ENCODE results near the gene PPP1CA. TPM values are rescaled to one million over a fixed set of nuclear protein-coding genes. Genes with fewer than 3 reads are reported as not detected.

PPP1CA gene
- total RNA-seq, 4 donors from 2014 or later, result 15.9 to 180 (median 77.1) TPM

DNA sequence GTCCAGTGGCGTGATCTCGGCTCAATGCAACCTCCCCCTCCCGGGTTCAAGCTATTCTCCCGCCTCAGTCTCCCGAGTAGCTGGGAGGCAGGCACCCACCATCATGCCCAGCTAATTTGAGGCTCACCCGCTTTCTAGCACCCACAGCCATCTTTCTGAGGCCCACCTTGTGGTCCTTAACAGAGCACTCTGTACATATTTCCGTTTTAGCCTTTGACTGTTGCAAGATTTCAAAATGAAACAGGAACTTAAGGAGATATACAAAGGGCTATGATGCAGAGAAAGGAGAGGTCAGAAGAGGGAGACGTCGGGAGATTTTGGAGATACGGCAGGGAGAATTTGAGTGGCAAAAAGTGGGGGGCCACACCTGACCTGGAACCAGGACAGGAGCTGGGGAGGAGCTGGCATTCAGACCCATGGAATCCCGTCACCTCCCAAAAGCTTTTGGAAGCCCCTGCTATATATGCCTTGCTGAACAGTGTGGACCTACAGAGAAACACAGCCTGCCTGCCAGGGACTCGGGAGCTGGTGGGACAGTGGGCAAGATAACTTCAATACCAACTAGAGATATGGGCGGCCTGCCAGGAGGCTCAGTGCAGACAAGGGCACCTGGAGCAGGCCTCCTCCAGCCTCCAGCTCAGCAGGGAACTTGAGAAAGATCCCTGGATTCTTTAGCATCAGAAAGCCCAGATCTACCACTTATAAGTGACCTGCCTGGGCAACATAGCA, 20.2 kb downstream of the PPP1CA start:
- H3K4me3 ChIP-seq, result no peak overlapping the region
- DNase-seq, result peak in 1 of 2 donors; percentile 23
- no peak overlapping the region for H3K27ac ChIP-seq
- no peaks in the 10 kb centered on the region for H3K36me3 ChIP-seq
- no peaks in the 10 kb centered on the region for H3K27me3 ChIP-seq
- no peaks in the 10 kb centered on the region for H3K4me1 ChIP-seq
- TF ChIP-seq POLR2A (IDR thresholded peaks at IDR 0.05), result no peak
- TF ChIP-seq, protein P1, sequence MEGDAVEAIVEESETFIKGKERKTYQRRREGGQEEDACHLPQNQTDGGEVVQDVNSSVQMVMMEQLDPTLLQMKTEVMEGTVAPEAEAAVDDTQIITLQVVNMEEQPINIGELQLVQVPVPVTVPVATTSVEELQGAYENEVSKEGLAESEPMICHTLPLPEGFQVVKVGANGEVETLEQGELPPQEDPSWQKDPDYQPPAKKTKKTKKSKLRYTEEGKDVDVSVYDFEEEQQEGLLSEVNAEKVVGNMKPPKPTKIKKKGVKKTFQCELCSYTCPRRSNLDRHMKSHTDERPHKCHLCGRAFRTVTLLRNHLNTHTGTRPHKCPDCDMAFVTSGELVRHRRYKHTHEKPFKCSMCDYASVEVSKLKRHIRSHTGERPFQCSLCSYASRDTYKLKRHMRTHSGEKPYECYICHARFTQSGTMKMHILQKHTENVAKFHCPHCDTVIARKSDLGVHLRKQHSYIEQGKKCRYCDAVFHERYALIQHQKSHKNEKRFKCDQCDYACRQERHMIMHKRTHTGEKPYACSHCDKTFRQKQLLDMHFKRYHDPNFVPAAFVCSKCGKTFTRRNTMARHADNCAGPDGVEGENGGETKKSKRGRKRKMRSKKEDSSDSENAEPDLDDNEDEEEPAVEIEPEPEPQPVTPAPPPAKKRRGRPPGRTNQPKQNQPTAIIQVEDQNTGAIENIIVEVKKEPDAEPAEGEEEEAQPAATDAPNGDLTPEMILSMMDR (IDR thresholded peaks at IDR 0.05), result no peak
- intact Hi-C loops (cut with DNase I; ENCODE audit: low total_unique reads), result loop anchor here (10.0 kb wide), 1 partner anchor 117 kb away; the partner anchor contains the start of gene GRK2
- no peaks in the 10 kb centered on the region for H3K9me3 ChIP-seq

DNA sequence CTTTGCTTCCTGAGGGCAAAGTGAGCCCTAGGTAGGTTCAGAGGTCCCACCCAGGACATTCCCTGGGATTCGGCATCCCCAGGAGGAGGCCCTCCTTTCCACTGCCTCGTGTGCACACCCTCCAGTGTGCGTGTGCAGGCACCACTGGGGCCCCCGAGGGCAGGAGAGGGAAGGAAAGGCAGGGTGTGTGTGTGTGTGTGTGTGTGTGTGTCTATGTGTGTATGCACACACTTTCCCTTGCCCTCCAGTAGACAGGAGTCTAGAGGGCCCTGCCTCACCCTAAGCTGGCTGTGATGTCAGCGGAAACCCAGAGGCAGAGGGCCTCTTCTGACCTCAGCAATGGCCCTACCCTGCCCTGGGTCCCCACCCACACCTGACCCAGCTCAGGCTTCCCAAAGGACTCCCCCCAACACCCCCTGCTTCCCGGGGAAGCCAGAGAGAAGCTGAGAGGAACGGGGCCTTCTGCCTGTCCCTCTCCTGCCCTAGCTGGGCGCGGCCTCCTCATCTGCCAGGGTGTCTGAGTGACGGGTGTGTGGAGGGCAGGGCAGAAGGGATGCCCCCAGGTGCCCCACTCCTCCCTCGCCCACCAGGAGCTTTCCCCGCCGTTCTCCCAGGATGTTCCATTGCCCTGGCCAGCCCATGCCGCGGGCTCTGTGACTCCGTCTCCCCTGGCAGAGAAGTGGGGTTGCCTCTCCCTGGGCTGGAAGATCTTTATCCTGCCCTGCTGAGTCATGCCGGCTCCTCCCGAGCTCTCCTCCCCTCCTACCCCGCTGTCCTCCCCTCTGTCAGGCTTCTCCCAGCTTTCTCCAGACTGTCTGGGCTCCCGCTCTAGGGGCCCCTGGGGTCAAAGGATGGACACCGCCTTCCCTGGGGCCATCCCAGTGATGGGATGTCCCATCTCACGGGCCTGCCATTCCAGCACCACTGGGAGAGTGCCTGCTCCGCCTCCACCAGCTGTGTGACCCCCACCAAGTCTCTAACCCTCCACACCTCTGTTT, 22.3 kb downstream of the PPP1CA start:
- Histone ChIP-seq H3K4me1 (no peaks in the 10 kb centered on the region), H3K9me3 (no peaks in the 10 kb centered on the region), H3K4me3 (no peak overlapping the region), H3K27me3 (no peaks in the 10 kb centered on the region), H3K36me3 (no peaks in the 10 kb centered on the region), H3K27ac (peak overlapping the region; percentile 30 to 54)
- DNase-seq, result peak; percentile 49 to 66
- intact Hi-C loops (cut with DNase I; ENCODE audit: low total_unique reads), result loop anchor here (10.0 kb wide), 1 partner anchor 115 kb away; the partner anchor contains the start of gene GRK2
- no peak for TF ChIP-seq POLR2A (IDR thresholded peaks at IDR 0.05)
- TF ChIP-seq, protein P1 (IDR thresholded peaks at IDR 0.05), result no peak

DNA sequence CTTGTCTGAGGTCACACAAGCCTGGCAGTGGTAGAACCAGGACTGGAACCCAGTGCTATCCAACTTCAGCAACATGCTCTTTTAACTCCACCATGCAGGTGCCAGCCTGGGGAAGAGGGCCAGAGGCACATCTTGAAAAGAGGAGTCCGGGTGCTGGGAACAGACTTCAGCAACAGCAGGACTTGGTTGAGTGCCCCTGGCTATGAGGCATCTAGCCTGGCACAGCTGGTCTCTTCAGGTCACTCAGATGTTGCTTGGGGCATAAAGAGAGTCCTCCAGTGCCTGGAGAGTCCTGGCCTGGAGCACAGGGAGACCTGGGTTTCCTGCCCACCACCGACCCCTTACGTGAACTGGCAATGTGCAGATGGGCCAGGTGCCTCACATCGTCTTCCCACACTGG, 23.1 kb downstream of the PPP1CA start:
- H3K27ac ChIP-seq, result peak overlapping the region in 1 of 2 donors; percentile 54
- no peak for TF ChIP-seq POLR2A (IDR thresholded peaks at IDR 0.05)
- TF ChIP-seq, protein P1 (IDR thresholded peaks at IDR 0.05), result no peak
- no peaks in the 10 kb centered on the region for H3K36me3 ChIP-seq
- H3K9me3 ChIP-seq, result no peaks in the 10 kb centered on the region
- intact Hi-C loops (cut with DNase I; ENCODE audit: low total_unique reads), result no loop called here
- no peak overlapping the region for H3K4me3 ChIP-seq
- H3K4me1 ChIP-seq, result no peaks in the 10 kb centered on the region
- H3K27me3 ChIP-seq, result no peaks in the 10 kb centered on the region
- no peak for DNase-seq

DNA sequence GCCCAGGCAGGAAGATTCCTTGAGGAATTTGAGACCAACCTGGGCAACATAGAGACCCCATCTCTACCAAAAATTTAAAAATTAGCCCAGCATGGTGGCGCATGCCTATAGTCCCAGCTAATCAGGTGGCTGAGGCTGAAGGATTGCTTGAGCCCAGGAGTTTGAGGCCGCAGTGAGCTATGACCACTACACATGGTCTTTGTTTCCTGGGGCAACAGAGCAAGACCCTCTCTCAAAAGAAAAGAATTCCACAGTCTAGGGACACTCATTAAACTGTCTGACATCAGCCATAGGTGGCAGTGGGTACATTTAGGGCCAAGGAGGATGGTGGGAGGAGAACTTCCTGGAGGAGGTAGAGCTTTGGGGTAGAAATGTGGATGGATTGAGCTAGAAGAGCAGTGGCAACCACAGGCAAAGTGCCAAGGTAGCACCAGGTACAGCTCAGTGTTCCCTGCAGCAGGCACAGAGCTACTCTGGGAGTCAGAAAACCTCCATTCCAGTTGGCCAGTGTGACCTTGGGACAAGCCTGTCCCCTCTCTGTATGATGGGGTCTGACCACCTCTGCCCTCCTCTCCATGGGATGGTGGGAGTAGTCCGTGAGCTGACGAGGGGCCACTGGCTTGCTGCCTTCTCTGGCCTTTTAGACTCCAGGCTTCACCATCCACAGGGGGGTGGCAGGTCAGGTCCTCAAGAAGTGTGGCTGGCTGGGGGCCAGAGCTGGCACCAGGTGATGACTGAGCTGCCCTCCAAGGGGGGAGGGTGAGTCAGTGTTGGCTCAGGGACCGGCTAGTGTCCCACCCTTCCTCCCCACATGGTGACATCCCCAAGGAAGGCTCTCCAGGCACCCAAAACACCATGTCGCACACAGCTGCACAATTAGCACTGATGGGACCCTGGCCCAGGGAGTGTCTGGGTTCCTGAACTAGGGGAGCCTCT, 24.5 kb downstream of the PPP1CA start:
- Histone ChIP-seq H3K27ac (peak overlapping the region; percentile 92 to 99), H3K4me1 (no peaks in the 10 kb centered on the region), H3K4me3 (no peak overlapping the region), H3K27me3 (no peaks in the 10 kb centered on the region), H3K36me3 (no peaks in the 10 kb centered on the region), H3K9me3 (no peaks in the 10 kb centered on the region)
- TF ChIP-seq, protein P1 (IDR thresholded peaks at IDR 0.05), result no peak
- no peak for TF ChIP-seq POLR2A (IDR thresholded peaks at IDR 0.05)
- DNase-seq, result peak; percentile 21 to 32
- intact Hi-C loops (cut with DNase I; ENCODE audit: low total_unique reads), result no loop called here
